Neural crest cell (in vitro differentiated cells): ENCODE measurements around the gene BDH2. TPM values are rescaled to one million over a fixed set of nuclear protein-coding genes. Genes with fewer than 3 reads are reported as not detected.

Experiments
- DNase-seq: peaks from one replicate; pipeline ENCODE4 v3.0.0; 2021; ENCODE audit warnings: low read depth, mixed read lengths, low spot score
- H3K27ac Mint-ChIP-seq: one replicate; pipeline ENCODE4 v1.8.0; 2021; ENCODE audit warnings: mild to moderate bottlenecking, mixed read lengths; ENCODE audit not compliant: unreplicated experiment
- H3K27me3 Mint-ChIP-seq: 2 replicates; pipeline ENCODE4 v1.8.0; 2021; ENCODE audit warnings: low read depth, mild to moderate bottlenecking, mixed read lengths
- H3K36me3 Mint-ChIP-seq: 2 replicates; pipeline ENCODE4 v1.8.0; 2021; ENCODE audit warnings: low read depth, mild to moderate bottlenecking, mixed read lengths
- H3K4me1 Mint-ChIP-seq: 2 replicates; pipeline ENCODE4 v1.8.0; 2021; ENCODE audit warnings: mixed read lengths
- H3K4me3 Mint-ChIP-seq: one replicate; pipeline ENCODE4 v1.8.0; 2021; ENCODE audit warnings: mild to moderate bottlenecking, mixed read lengths
- H3K9me3 Mint-ChIP-seq: 2 replicates; pipeline ENCODE4 v1.8.0; 2021; ENCODE audit warnings: mixed read lengths
- total RNA-seq: library from RNA; stranded (reverse); gene quantifications from 2 replicates; pipeline ENCODE4 v1.2.1, GENCODE V29; 2021
- TF ChIP-seq, protein P1 (sequence below): fragments of 200-600 bp; sonication (generic); conservative IDR thresholded peaks from 2 replicates; pipeline ENCODE4 v1.5.0; 2021; ENCODE audit warnings: antibody characterized with exemption, mild to moderate bottlenecking

Gene BDH2
- total RNA-seq, 1 donor from 2014 or later: 70.7 TPM

DNA sequence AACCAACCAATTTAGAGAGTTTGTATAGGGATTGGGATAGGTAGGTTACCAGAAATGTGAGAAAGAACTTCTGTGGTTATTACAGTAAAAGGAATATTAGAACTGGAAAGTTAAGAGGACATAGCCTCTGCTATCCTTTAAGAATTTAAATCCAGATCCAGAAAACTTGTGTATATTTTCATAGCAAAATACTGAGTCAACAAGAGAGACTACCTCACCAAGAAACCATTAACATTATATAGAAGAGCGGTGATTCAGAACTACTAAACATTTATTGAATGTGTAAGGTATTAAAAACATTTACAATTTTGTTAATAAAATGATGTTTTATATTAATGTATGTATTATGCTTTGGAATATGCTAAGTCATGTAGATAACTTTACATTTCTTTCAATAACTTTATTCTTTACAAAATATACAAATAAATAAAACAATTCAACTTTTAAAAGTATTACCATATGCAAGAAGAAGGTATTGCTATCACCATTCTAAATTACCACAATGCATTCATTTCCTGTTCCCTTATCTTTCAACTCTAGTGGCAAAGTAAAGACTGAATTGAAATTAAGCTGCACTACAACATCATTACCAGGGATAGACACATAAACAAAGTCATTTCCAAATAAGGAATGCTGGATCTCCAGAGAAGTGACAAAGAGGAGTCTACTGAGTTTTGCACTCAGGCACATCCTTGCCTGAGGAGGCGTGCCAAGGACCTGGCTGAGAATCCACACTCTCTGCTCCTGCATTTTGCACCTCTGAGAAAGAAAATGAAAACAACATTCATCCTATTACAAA lies 6.1 kb upstream of the BDH2 start:
- Mint-ChIP-seq H3K27ac (no peak overlapping the region), H3K36me3 (peaks cover 26% of the 10 kb centered on the region)

GRCh38 chr4:103104886-103105285 lies 5.3 kb upstream of the BDH2 start:
- TF ChIP-seq, protein P1, sequence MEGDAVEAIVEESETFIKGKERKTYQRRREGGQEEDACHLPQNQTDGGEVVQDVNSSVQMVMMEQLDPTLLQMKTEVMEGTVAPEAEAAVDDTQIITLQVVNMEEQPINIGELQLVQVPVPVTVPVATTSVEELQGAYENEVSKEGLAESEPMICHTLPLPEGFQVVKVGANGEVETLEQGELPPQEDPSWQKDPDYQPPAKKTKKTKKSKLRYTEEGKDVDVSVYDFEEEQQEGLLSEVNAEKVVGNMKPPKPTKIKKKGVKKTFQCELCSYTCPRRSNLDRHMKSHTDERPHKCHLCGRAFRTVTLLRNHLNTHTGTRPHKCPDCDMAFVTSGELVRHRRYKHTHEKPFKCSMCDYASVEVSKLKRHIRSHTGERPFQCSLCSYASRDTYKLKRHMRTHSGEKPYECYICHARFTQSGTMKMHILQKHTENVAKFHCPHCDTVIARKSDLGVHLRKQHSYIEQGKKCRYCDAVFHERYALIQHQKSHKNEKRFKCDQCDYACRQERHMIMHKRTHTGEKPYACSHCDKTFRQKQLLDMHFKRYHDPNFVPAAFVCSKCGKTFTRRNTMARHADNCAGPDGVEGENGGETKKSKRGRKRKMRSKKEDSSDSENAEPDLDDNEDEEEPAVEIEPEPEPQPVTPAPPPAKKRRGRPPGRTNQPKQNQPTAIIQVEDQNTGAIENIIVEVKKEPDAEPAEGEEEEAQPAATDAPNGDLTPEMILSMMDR: no peak
- Mint-ChIP-seq H3K27me3 (no peaks in the 10 kb centered on the region), H3K4me3 (no peak overlapping the region), H3K9me3 (no peaks in the 10 kb centered on the region), H3K27ac (no peak overlapping the region), H3K36me3 (peaks cover 18% of the 10 kb centered on the region), H3K4me1 (peaks cover 7% of the 10 kb centered on the region)
- DNase-seq: no peak

More for the DNA sequence above, 6.1 kb upstream of the BDH2 start:
- peaks cover 2% of the 10 kb centered on the region for H3K4me1 Mint-ChIP-seq
- H3K27me3 Mint-ChIP-seq: no peaks in the 10 kb centered on the region
- no peaks in the 10 kb centered on the region for H3K9me3 Mint-ChIP-seq
- DNase-seq: no peak
- no peak overlapping the region for H3K4me3 Mint-ChIP-seq
- TF ChIP-seq, protein P1: no peak

DNA sequence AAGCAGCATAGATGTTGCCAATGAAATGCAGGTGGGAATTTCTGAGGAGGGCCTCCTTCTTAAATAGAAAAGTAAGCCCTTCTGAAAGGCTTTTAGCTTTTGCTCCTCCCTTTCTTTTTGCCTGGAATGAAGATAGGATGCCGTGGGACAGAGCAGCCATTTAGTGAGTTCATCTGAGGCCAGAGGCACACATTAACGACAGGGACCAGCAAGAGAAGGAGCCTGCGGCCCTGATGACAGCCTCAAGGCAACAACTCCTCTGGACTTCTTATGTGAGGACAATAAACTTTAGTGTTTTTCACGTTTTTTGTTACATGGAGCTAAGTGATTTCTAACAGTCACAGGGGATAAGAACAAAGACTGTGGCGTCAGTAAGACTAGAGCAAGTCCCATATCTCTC lies 1.1 kb upstream of the BDH2 start:
- H3K4me3 Mint-ChIP-seq: no peak overlapping the region
- no peaks in the 10 kb centered on the region for H3K27me3 Mint-ChIP-seq
- peaks cover 10% of the 10 kb centered on the region for H3K36me3 Mint-ChIP-seq
- TF ChIP-seq, protein P1: no peak
- no peak for DNase-seq
- H3K27ac Mint-ChIP-seq: peak overlapping the region; percentile 40
- H3K9me3 Mint-ChIP-seq: no peaks in the 10 kb centered on the region
- peaks cover 43% of the 10 kb centered on the region for H3K4me1 Mint-ChIP-seq

DNA sequence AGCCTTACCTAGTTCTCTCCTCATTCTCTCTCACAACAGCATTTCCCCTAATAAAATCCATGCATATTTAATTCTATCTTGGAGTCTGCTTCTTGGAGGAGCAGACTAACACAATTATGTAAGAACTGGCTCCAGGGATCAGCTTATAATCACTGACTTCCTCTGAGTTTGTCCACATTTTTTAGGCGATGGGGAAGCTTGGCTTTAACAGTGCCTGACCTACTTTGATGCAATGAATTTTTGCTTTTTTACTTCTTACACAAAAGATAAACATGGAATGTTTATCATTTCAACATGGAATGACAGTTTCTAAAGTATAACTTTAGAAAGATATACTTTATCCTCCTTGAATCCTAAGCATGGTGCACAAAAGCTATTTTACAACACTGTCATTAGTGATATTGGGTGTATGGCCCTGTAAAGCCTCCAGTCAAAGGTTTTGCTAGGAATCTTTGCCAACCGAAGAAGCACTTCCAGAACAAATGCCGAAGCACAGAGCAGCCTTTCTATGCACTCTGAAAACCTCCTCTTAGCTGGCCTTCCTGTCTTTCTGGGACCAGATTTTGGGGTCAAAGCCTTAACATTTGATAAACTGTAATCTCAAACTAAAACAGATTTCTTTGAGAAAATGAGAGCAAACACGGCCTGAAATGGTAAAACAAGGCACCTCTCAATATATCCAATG lies 736 bp downstream of the BDH2 start:
- peak overlapping the region; percentile 32 for H3K27ac Mint-ChIP-seq
- H3K9me3 Mint-ChIP-seq: no peaks in the 10 kb centered on the region
- no peak for DNase-seq
- H3K4me1 Mint-ChIP-seq: peaks cover 48% of the 10 kb centered on the region
- H3K36me3 Mint-ChIP-seq: peaks cover 3% of the 10 kb centered on the region
- H3K4me3 Mint-ChIP-seq: peak overlapping the region; percentile 86
- TF ChIP-seq, protein P1: no peak
- no peaks in the 10 kb centered on the region for H3K27me3 Mint-ChIP-seq

GRCh38 chr4:103098341-103098740 lies 1.3 kb downstream of the BDH2 start:
- Mint-ChIP-seq H3K4me1 (peaks cover 48% of the 10 kb centered on the region), H3K27ac (peak overlapping the region; percentile 32), H3K9me3 (no peaks in the 10 kb centered on the region), H3K4me3 (peak overlapping the region; percentile 86), H3K36me3 (peaks cover 3% of the 10 kb centered on the region), H3K27me3 (no peaks in the 10 kb centered on the region)
- no peak for DNase-seq
- TF ChIP-seq, protein P1: no peak
